Prostate gland (tissue), 2 donors: ENCODE data around the gene ATXN2.

Source experiments
- CTCF ChIP-seq, 4 experiments: fragments of 200-600 bp in 2 of 4; fragments of 450-650 bp in 2 of 4; sonication (generic) in 2 of 4; IDR thresholded peaks; 1 replicate in 3 of 4; 2 replicates in 1 of 4; pipeline ENCODE4 v1.5.1; 2016 to 2019; ENCODE audit warnings: antibody characterized with exemption in 4 of 4, mild to moderate bottlenecking in 2 of 4, moderate library complexity in 2 of 4
- POLR2A ChIP-seq: fragments of 450-650 bp; IDR thresholded peaks from one replicate; pipeline ENCODE4 v1.6.1; 2016; ENCODE audit warnings: antibody characterized with exemption, mild to moderate bottlenecking

- TF ChIP-seq CTCF (IDR thresholded peaks at IDR 0.05) (no peak), POLR2A (no peak)
Measured at GRCh38 chr12:111523587-111524167, 75.4 kb downstream of the ATXN2 start.
